ENCODE results near the gene HES3.

GRCh38 chr1:6262555-6263420, 18.8 kb downstream of the HES3 start:
- TF ChIP-seq POLR2A (IDR thresholded peaks at IDR 0.05) (no peak), CTCF (IDR thresholded peaks at IDR 0.05) (no peak)

Data from Peyer's patch (tissue), 4 donors.